Posterior vena cava (tissue), 2 donors: ENCODE measurements around the gene CCNC. TPM values are rescaled to one million over a fixed set of nuclear protein-coding genes. Genes with fewer than 3 reads are reported as not detected.
A peak's percentile ranks its signal among the peaks of the same experiment; 100 is the strongest.
"Not testable (repeated sequence)": the region's sequence is repeated elsewhere in the genome, so short reads cannot be mapped to it uniquely, and the experiment has no call there.

Source experiments
- DNase-seq: peaks from one replicate; pipeline ENCODE4 v3.0.0-alpha.2; 2020; ENCODE audit warnings: low spot score
- intact Hi-C, 2 donors: fragments of 100-400 bp; cut with DNase I; formaldehyde crosslinking; loops; one replicate each; pipeline versions ENCODE4 v1.14.1 to v1.14.2; 2022 to 2023
- total RNA-seq, 2 donors: library from RNA; stranded (reverse); fragmentation: NEBNext Ultra II Directional; extraction: Animal tissue kit (Norgen Biotek cat#: 25700); gene quantifications; one replicate each; pipeline ENCODE4 v1.2.1, GENCODE V29; 2021
- donor health status: DM: yes; HTN: yes; CAD: no.
- donor health status: DM: yes; HTN: yes; CAD: no.

Gene CCNC
- total RNA-seq, 2 donors from 2014 or later, result 32.3 to 41.4 TPM

DNA sequence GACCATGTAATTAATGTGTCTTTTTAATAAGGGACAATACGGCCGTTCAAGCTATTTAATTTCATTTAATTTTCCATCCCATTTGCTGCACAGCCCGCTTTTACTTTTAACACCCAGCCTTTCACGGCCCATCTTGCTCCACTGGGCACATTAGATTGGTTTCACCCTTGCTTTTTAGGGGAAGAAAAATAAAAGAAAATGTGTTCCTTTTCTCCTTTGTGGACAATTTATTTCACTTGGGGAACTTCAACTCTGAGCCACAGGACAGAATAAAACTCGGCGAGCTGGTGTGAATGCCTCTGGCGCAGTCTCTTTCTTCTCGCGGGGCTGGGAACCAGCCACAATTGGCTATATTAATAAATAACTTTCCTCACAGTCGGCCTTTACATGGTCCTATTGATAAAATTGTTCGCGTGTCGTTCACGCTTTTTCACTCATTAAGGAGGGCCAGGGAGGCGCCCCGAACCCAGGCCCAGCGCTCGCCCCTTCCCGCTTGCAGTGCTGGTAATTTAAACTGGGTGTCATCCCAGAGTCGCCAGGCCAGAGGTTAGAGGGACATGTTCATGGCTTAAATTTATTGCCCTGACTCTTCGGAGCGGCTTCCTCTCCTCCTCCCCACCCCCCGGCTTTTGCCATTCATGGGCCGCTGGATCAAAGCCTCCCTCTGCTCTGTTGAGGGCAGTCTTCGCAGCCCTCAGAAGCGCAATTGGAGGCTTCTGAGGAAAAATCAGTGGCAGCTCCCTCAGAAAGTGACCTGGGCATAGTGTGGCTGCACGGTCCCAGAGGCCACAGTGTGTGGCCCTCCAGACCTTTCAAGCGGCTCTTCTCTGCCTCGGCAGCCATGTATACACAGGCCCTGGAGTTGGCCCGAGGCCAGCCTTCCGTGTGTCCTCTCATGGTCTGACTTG is 36.0 kb upstream of the CCNC start:
- DNase-seq, result no peak
- intact Hi-C loops, result no loop called here

DNA sequence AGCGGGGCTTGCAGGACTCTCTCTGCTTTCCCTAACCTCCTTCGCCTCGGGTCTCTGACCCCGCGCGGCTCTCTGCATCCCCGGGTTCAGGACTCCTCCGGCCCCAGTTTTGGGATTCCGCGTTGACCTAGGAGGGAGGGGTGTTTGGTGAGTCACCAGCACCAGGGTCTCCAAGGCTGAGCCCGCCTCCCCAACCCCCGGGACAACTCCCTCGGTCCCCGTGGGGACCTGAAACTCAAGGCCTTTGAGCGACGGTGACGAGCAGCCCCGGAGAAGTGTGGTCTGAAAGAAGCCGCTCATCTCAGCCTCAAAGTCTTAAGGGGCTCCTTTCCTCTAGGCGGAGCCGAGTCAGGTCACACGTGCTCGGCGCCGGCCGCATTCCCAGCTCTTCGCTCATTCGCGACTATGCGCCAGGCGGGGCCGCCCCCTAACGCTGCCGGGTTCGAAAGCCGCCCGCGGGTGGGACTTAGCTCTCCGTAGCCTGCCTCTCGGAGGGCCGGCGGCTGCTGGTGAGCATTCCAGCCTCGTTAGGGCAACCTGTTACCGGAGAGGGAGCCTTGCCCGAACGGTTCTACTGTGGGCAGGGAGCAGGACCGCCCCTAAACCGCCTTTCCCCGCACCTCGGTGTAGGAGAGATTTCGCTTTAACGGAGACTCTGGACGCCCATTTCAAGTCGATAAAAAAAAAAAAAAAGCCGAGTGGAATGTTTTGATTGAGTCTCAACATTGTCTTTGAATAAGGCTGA is 35.1 kb upstream of the CCNC start:
- no peak for DNase-seq
- intact Hi-C loops, result no loop called here

DNA sequence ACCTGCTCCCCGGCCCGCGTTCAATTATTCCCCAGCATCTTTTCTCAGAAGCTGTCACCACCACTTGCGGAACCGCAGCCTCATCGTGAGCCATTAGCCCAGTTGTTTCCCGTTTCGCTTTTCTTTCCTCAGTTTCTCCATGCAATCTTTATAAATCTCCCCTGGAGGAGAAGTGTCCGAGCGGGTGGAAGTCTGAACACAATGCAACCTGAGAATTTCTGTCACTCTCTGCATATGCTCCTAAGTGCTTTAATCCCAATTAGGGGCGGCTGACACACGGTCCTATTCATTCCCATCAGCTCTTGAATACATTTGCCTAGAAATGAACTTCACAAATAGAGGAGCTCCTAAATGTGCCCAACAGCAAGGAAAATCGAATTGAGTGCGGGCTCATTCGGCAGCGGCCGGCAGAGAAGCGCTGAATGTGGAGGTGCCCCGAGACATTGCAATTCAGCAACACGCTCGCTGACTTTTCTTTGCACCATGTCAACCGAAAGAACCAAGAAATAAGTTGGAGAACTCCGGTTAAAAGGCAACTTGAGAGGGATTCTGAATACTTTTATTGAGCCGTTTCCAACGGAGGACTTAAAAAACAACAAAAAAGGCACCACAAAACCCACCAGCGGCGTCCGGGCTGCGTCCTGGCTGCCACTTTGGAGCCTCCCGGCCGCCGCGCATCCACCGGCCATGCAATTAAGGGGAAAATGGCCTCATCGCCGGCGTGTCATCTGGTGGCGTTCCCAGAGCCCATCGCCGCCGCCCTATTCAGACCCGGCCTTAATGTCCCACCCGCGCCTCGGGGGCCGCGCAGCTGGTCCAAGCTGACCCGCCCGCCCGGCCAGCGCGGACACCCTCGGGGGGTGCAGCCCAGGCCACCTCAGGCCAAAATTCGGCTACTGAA is 34.3 kb upstream of the CCNC start:
- DNase-seq, result no peak
- intact Hi-C loops, result no loop called here

DNA sequence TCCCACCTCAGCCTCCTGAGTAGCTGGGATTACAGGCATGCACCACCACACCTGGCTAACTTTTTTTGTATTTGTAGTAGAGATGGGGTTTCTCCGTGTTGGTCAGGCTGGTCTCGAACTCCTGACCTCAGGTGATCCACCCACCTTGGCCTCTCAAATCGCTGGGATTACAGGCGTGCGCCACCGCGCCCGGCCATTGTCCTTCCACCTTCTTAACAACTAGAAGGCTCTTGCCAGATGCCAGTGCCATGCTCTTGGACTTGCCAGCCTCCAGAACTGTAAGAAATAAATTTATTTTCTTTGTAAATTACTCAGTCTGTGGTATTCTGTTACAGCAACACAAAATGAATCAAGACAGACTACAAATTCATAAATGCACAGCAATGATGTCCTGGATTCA is 26.2 kb upstream of the CCNC start:
- DNase-seq, intact Hi-C loops: not testable (repeated sequence)

DNA sequence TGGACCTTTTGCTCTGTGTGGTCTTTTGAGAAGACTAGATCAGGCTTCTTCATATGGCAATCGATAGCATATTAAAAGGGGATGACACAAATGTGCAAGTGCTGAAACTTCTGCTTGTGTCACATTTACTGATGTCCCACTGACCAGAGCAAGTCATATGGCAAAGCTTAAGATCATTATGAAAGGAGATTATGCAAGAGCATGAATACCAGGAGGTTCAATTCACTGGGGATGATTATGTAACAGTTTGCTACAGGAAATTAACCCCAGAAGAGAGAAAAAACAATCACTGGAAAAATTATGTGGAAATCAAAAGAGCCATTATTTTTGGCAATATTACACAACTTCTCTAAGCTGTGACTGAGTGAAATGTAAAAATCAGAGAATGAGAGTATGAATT is 24.4 kb upstream of the CCNC start:
- DNase-seq, result no peak
- intact Hi-C loops, result no loop called here

DNA sequence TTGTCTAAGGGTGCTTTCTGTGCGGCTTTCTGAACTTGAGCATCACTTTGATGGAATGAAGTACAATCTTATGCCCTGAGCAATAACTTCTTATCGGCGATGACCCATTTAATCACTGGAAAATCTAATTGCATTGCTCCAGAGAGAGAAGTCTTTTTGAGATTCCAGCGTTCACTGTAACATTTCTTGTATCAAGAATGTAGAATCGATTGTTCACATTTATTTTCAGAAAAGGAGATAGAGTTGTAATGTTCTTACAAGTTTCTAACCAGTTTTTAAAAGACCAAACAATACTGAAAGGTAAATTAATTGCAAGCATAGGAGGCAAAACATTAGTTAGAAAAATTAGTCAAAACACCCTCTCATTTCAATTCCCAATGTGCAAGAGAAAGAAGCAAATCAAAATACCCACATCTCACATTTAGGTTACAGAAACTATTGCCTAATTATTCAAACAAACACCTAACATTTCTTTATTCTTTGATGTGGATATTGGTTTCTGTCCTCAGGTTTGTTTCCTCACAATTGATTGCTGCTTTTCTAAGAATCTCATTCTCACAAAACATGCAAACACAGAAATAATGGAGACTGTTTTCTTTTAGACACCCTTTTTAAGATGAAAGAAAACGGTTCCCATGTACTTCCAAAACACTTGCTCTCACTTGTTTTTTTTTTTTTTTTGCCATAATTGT is 23.4 kb upstream of the CCNC start:
- DNase-seq, result no peak
- intact Hi-C loops, result no loop called here

DNA sequence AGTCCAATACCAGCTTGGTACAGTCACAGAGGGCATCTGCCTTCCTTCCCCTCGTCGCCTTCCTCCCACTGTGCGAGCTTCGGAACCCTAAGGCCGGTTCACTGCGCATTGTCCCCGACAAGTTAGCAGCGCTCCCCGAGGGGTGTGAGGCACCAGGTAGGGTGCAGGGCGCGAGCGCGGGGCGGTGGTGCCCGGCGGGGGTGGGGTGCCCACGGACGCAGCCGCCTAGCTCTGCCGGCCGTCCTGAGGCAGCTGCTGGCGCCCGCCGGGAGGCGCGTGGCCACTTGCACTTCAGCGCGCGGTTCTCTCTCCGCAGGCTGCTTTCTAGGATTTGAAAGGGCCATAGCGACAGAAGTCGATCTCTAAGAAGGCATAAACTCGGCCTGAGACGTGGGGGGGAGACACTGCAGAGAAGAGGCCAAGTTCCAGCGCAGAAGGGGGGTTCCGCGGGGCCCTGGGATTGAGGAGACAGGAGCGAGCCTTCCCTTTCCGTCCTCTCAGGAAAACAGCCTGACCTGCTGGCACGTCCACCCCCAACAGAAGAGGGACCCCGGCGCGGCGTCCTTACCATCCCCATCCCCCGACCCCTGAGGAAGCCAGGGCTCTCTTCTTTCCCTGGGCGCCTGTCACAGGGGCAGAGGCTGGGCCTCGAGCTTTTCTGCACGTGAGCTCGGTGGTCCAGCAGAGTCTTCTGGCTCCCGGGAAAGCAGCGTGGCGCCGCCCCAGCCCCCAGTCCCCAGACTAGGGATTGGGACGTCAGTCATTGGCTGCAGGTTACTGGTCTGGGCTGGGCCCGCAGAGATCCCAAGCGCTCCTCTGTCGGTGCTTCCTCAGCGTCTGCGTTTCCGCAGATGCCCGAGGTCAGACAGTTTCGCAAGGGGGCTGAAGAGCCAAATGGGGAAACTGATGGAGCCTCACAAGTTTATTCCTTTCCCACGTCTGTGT is 22.5 kb upstream of the CCNC start:
- no peak for DNase-seq
- intact Hi-C loops, result no loop called here

DNA sequence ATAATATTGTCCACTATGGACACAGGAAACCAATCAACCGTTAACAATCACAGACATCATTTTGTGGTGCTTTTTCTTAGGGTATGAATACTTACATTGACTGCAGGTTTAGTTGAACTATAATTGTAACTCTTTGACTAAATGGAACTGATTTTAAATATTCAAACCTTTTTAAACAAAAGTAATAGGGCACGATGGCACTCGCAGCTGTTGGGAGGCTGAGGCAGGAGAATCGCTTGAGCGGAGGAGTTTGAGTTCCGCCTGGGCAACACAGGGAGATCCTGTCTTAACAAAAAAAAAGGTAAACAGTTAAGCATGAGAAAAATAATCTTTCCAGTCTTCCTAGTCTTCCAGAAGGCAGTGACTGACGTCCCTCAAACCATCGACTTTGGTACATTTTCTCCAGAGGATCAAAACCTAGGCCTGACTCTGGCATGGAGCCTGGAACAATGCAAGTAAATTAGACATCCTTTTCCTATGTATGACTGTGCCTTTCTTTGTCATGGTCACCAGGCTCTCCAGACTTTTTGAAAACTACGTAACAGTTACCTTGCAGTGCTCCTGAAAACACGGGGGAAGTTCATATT is 21.5 kb upstream of the CCNC start:
- intact Hi-C loops, result loop anchor here in 1 of 2 donors (10.0 kb wide), 1 partner anchor 155 kb away; no protein-coding TSS in a partner anchor
- DNase-seq, result no peak

DNA sequence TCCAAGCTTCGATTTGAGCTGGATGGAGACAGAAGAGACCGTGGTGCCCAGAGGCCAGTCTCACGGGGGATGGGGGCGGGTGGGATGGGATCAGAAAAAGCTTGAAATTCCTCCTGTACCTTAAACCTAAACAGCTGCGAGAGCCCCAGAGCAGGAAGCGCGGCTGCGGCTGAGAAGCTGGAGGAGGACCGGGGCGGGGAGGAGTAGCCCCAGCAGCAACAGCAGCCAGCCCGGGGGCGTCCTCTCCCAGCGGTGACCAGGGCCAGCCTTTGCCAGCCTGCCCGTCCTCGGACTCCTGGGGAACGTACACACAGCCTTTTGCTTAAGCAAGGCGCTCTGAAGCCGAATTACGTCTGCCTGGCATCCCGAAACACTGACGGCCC is 20.8 kb upstream of the CCNC start:
- intact Hi-C loops, result loop anchor here in 1 of 2 donors (10.0 kb wide), 1 partner anchor 156 kb away; no protein-coding TSS in a partner anchor
- no peak for DNase-seq

DNA sequence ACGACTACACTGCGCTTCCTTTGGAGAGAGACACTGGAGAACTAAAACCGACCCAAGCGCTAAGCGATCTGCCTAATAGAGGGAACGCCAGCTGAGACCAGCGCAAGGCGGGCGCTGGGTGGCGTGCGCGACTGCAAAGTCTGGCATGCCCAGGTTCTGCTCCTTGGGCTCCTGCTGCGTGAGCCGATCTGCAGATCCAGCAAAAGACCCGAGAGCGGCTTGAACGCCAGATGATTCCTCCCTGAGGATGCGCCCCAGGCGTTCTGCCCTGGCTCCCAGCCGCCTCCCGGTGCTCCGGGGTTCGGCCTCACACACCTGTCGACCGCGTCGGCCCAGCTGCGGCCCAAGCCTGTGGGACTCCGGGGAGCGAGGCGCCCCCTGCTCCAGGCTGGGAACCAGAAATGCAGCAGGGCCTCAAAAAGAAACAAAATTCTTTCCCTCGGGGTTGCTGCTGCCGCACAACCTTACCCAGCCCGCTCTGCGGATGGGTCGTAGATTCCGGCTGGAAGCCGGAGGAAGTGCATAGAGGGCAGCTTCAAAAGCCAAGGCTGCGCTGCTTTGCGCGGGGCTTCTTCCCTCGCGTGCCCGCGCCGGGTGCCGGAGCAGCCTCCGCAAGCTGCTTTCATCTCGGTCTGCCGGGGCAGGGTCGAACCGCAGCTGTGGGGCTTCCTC is 20.3 kb upstream of the CCNC start:
- intact Hi-C loops, result loop anchor here in 1 of 2 donors (10.0 kb wide), 1 partner anchor 156 kb away; no protein-coding TSS in a partner anchor
- peak; percentile 90 for DNase-seq

DNA sequence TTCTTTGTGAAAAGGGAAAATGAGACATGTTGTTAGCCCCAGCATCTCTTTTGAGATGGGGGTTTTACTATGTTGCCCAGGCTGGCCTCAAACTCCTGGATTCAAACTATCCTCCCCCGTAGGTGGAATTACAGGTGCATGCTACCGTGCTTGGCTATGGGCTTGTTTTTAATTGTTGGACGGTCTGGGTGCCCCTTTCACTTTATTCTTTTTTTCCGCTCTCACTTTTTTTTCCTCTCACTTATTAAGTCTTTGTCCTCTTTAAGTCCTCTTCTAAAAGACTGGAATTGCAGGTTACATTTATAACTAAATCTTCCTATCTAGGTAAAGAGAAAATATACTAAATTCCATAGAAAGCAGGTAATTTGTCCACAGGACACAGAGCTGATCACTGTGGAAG is 19.3 kb upstream of the CCNC start:
- intact Hi-C loops, result loop anchor here in 1 of 2 donors (10.0 kb wide), 1 partner anchor 157 kb away; no protein-coding TSS in a partner anchor
- no peak for DNase-seq

DNA sequence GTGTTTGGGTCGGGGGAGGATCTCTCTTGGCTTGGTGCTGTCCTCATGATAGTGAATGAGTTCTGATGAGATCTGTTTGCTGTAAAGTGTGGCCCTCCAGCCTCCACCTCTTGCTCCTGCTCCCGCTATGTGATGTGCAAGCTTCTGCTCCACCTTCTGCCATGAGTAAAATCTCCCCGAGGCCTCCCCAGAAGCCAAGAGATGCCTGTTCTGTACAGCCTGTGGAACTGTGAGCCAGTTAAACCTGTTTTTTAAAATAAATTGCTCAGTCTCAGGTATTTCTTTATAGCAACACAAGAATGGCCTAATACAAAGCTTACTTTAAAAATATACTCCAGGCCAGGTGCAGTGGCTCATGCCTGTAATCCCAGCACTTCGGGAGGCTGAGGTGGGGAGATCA is 11.3 kb upstream of the CCNC start:
- DNase-seq, result no peak
- intact Hi-C loops, result loop anchor here in 1 of 2 donors (10.0 kb wide), 1 partner anchor 165 kb away; no protein-coding TSS in a partner anchor

DNA sequence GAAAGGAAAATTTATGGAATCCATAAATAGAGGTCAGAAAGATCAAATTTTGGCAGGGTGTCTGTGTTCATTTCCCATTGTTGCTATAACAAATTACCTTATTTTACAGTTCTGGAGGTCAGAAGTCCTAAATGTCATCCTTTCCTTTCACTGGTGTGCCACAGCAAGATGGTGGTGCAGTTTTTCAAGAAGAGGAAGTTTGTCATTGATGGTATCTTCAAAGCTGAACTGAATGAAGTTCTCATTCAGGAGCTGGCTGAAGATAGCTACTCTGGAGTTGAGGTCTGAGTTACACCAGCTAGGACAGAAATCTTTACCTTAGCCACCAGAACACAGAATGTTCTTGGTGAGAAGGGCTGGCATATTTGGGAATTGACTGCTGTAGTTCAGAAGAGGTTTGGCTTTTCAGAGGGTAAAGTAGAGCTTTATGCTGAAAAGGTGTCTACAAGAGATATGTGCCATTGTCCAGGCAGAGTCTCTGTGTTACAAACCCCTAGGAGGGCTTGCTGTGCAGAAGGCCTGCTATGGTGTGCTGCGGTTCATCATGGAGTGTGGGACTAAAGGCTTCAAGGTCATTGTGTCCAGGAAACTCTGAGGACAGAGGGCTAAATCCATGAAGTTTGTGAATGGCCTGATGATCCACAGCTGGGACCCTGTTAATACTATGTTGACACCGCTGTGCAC is 7.2 kb upstream of the CCNC start:
- intact Hi-C loops, result no loop called here
- DNase-seq, result no peak

DNA sequence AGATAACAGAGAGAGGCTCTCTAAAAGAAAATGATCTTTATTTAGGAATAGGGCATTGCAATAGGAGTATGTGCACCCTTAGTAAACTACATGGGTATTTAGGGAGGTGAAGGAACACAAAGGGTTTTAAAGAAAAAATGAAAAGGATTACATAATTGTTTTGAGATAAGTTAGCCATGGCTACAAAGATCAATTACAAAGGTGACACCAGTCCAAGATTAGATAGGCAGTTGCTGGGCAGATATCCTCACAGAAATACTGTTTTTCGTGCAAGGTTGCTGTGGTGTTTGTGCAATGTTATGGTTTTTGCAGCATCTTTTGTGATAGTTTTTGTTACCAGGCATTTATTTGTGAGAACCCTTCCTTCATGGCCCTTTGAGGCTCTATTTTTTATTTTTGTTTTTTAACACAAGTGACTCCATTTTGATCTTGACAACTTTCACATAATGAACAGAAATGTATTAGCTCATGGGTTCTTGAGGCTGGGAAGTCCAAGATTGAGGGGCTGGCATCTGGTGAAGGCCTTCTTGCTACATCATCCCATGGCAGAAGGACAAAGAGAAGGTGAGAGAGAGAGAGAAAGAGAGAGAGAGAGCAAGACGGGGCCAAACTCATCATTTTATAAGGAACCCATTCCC is 5.6 kb upstream of the CCNC start:
- intact Hi-C loops, result no loop called here
- no peak for DNase-seq

DNA sequence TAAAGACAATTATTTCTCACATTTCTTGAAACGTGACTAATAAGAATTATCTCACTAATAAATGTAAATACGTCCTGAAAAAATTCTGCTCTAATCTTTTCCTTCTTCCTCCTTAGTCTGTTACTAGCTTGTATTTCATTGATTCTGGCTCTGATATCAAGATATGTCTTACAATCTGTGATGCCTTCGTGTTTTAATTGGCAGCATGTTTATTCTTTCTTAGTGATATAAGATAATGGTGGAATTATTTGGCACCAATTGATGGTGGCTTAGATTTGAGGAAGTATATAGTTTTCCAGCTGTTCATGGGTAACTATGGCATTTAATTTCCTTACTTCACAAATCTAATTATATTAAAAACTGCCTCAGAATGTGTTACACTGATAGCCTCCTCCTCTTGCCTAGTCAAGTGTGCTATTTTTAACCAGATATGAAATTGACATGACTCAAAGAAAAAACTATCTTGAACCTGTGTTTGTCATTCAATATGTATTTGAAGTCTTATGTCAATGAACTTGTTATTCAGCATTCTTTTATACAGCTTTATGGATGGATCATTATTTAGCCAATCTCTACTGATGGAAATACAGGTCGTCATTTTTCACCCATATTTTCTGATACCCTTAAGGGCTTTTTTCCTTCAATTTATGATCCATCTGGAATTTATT is 5.3 kb downstream of the CCNC start:
- DNase-seq, result no peak
- intact Hi-C loops, result no loop called here
